Neural cell (in vitro differentiated cells): ENCODE results near the gene GALNT1. TPM values are rescaled to one million over a fixed set of nuclear protein-coding genes. Genes with fewer than 3 reads are reported as not detected.
"Not testable (repeated sequence)": the region's sequence is repeated elsewhere in the genome, so short reads cannot be mapped to it uniquely, and the experiment has no call there.

ENCODE experiments used
- H2AFZ ChIP-seq: fragments of 200-600, 300-800 bp; sonication (generic), shearing (Covaris generic); 2 replicates; pipeline ENCODE4 v1.6.0; 2014; ENCODE audit warnings: low read depth, mild to moderate bottlenecking, antibody characterized with exemption, low read length, moderate library complexity
- H3F3A ChIP-seq: fragments of 200-600 bp; shearing (Covaris generic); 2 replicates; pipeline ENCODE4 v1.6.1; 2016; ENCODE audit warnings: mild to moderate bottlenecking, moderate library complexity, mixed read lengths, antibody characterized with exemption, low read length; ENCODE audit not compliant: insufficient read depth, poor library complexity, severe bottlenecking
- H3K27ac ChIP-seq: fragments of 200-600, 300-800 bp; sonication (generic), shearing (Covaris generic); 2 replicates; pipeline ENCODE4 v1.5.1; 2014; ENCODE audit warnings: mild to moderate bottlenecking, low read length, moderate library complexity
- H3K27me3 ChIP-seq: fragments of 300-800, 200-600 bp; sonication (generic), shearing (Covaris generic); 2 replicates; pipeline ENCODE4 v1.6.0; 2014; ENCODE audit warnings: mild to moderate bottlenecking, low read depth, low read length, moderate library complexity; ENCODE audit not compliant: insufficient read depth
- H3K36me3 ChIP-seq: fragments of 300-800, 200-600 bp; sonication (generic), shearing (Covaris generic); 2 replicates; pipeline ENCODE4 v1.5.1; 2014; ENCODE audit warnings: mild to moderate bottlenecking, antibody characterized with exemption, low read length, moderate library complexity; ENCODE audit not compliant: insufficient read depth
- H3K4me2 ChIP-seq: fragments of 300-800, 200-600 bp; sonication (generic), shearing (Covaris generic); 2 replicates; pipeline ENCODE4 v1.6.0; 2014; ENCODE audit warnings: mild to moderate bottlenecking, low read length
- H3K4me3 ChIP-seq: fragments of 300-800, 200-600 bp; sonication (generic), shearing (Covaris generic); 2 replicates; pipeline ENCODE4 v1.5.1; 2014; ENCODE audit warnings: mild to moderate bottlenecking, low read length, moderate library complexity
- H3K79me2 ChIP-seq: fragments of 200-600 bp; shearing (Covaris generic); replicated peaks from 2 replicates; pipeline ENCODE4 v1.6.0; 2014; ENCODE audit warnings: mild to moderate bottlenecking, low read length, moderate library complexity; ENCODE audit not compliant: insufficient read depth
- H3K9ac ChIP-seq: fragments of 300-800, 200-600 bp; sonication (generic), shearing (Covaris generic); 2 replicates; pipeline ENCODE4 v1.6.1; 2016; ENCODE audit warnings: mild to moderate bottlenecking, low read length, mixed read lengths
- H3K9me2 ChIP-seq: fragments of 200-600 bp; shearing (Covaris generic); 2 replicates; pipeline ENCODE4 v1.6.1; 2016; ENCODE audit warnings: mild to moderate bottlenecking, low read length, mixed read lengths; ENCODE audit not compliant: insufficient read depth
- H3K9me3 ChIP-seq: fragments of 200-600, 300-800 bp; sonication (generic), shearing (Covaris generic); 2 replicates; pipeline ENCODE4 v1.6.1; 2016; ENCODE audit warnings: mild to moderate bottlenecking, mixed run types, low read length, moderate library complexity, mixed read lengths
- H4K20me1 ChIP-seq: fragments of 200-600 bp; shearing (Covaris generic); 2 replicates; pipeline ENCODE4 v1.6.1; 2016; ENCODE audit warnings: mild to moderate bottlenecking, mixed run types; ENCODE audit not compliant: insufficient read depth
- EP300 ChIP-seq: fragments of 450-650 bp; conservative IDR thresholded peaks from 2 replicates; pipeline ENCODE4 v1.6.1; 2014; ENCODE audit warnings: antibody characterized with exemption, mild to moderate bottlenecking, moderate library complexity; ENCODE audit not compliant: poor library complexity, severe bottlenecking
- EZH2 ChIP-seq: fragments of 200-600, 300-800 bp; shearing (Covaris generic), sonication (generic); IDR thresholded peaks from 2 replicates; pipeline ENCODE4 v1.6.1; 2014; ENCODE audit warnings: antibody characterized with exemption, low read length, borderline replicate concordance, mild to moderate bottlenecking; ENCODE audit not compliant: insufficient read depth, poor library complexity, severe bottlenecking
- MXI1 ChIP-seq: fragments of 450-650 bp; conservative IDR thresholded peaks from 2 replicates; pipeline ENCODE4 v1.6.1; 2014; ENCODE audit warnings: antibody characterized with exemption, mild to moderate bottlenecking; ENCODE audit not compliant: poor library complexity, severe bottlenecking
- POLR2AphosphoS5 ChIP-seq: IDR thresholded peaks from 2 replicates; pipeline ENCODE4 v1.6.1; 2012
- RAD21 ChIP-seq: fragments of 450-650 bp; conservative IDR thresholded peaks from 2 replicates; pipeline ENCODE4 v1.6.1; 2014; ENCODE audit warnings: antibody characterized with exemption, mild to moderate bottlenecking, moderate library complexity
- SMC3 ChIP-seq: fragments of 450-650 bp; conservative IDR thresholded peaks from 2 replicates; pipeline ENCODE4 v1.6.1; 2014; ENCODE audit warnings: antibody characterized with exemption, mild to moderate bottlenecking, moderate library complexity; ENCODE audit not compliant: poor library complexity
- TAF1 ChIP-seq: IDR thresholded peaks from 2 replicates; pipeline ENCODE4 v1.6.1; 2012; ENCODE audit warnings: low read depth
- polyA plus RNA-seq: library from polyadenylated mRNA; depleted of rRNA; stranded (reverse); fragments of >200 nt; gene quantifications from 2 replicates; pipeline ENCODE4 v1.2.3, GENCODE V29; 2014
- TF ChIP-seq, protein P1 (sequence below): IDR thresholded peaks from 2 replicates; pipeline ENCODE4 v1.6.1; 2012; ENCODE audit warnings: borderline replicate concordance
- TF ChIP-seq, protein P2 (sequence below): fragments of 450-650 bp; IDR thresholded peaks from 2 replicates; pipeline ENCODE4 v1.5.1; 2014; ENCODE audit warnings: antibody characterized with exemption, mild to moderate bottlenecking, moderate library complexity; ENCODE audit not compliant: poor library complexity, severe bottlenecking

Gene GALNT1
- polyA plus RNA-seq, 1 donor from 2014 or later: 103 TPM

DNA sequence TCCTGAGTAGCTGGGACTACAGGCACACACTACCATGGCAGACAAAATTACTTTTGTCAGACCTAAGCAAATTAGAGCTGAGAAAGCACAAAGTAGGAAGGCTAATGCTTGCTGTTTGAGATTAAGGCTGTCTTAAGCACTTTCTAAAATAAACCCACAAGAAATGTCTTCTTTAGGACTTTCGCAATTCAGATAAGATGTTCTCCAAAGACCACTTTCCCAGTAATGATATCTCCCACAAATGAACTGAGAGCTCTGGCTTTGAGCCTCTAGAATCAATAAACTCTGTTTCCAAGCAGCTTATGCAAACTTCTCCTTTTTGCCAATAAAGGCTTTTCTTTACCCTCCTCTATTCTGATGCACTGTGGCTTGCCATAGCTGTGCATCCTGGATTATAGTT, 32.0 kb upstream of the GALNT1 start:
- H3K9me2 ChIP-seq: no peaks in the 10 kb centered on the region
- no peak overlapping the region for H3K27ac ChIP-seq
- H4K20me1 ChIP-seq: no peaks in the 10 kb centered on the region
- H3K9ac ChIP-seq: no peak overlapping the region
- H3K79me2 ChIP-seq: no peaks in the 10 kb centered on the region
- no peaks in the 10 kb centered on the region for H3F3A ChIP-seq
- TF ChIP-seq, protein P1, sequence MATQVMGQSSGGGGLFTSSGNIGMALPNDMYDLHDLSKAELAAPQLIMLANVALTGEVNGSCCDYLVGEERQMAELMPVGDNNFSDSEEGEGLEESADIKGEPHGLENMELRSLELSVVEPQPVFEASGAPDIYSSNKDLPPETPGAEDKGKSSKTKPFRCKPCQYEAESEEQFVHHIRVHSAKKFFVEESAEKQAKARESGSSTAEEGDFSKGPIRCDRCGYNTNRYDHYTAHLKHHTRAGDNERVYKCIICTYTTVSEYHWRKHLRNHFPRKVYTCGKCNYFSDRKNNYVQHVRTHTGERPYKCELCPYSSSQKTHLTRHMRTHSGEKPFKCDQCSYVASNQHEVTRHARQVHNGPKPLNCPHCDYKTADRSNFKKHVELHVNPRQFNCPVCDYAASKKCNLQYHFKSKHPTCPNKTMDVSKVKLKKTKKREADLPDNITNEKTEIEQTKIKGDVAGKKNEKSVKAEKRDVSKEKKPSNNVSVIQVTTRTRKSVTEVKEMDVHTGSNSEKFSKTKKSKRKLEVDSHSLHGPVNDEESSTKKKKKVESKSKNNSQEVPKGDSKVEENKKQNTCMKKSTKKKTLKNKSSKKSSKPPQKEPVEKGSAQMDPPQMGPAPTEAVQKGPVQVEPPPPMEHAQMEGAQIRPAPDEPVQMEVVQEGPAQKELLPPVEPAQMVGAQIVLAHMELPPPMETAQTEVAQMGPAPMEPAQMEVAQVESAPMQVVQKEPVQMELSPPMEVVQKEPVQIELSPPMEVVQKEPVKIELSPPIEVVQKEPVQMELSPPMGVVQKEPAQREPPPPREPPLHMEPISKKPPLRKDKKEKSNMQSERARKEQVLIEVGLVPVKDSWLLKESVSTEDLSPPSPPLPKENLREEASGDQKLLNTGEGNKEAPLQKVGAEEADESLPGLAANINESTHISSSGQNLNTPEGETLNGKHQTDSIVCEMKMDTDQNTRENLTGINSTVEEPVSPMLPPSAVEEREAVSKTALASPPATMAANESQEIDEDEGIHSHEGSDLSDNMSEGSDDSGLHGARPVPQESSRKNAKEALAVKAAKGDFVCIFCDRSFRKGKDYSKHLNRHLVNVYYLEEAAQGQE: no peak
- TF ChIP-seq EZH2: no peak
- TF ChIP-seq TAF1: no peak
- TF ChIP-seq, protein P2, sequence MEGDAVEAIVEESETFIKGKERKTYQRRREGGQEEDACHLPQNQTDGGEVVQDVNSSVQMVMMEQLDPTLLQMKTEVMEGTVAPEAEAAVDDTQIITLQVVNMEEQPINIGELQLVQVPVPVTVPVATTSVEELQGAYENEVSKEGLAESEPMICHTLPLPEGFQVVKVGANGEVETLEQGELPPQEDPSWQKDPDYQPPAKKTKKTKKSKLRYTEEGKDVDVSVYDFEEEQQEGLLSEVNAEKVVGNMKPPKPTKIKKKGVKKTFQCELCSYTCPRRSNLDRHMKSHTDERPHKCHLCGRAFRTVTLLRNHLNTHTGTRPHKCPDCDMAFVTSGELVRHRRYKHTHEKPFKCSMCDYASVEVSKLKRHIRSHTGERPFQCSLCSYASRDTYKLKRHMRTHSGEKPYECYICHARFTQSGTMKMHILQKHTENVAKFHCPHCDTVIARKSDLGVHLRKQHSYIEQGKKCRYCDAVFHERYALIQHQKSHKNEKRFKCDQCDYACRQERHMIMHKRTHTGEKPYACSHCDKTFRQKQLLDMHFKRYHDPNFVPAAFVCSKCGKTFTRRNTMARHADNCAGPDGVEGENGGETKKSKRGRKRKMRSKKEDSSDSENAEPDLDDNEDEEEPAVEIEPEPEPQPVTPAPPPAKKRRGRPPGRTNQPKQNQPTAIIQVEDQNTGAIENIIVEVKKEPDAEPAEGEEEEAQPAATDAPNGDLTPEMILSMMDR: no peak
- TF ChIP-seq MXI1: no peak
- no peak for TF ChIP-seq RAD21
- TF ChIP-seq EP300: no peak
- TF ChIP-seq POLR2AphosphoS5: no peak
- TF ChIP-seq SMC3: no peak
- H3K27me3 ChIP-seq: no peaks in the 10 kb centered on the region
- H3K36me3 ChIP-seq: no peaks in the 10 kb centered on the region
- no peak overlapping the region for H2AFZ ChIP-seq
- no peaks in the 10 kb centered on the region for H3K9me3 ChIP-seq
- H3K4me2 ChIP-seq: no peak overlapping the region
- no peak overlapping the region for H3K4me3 ChIP-seq

DNA sequence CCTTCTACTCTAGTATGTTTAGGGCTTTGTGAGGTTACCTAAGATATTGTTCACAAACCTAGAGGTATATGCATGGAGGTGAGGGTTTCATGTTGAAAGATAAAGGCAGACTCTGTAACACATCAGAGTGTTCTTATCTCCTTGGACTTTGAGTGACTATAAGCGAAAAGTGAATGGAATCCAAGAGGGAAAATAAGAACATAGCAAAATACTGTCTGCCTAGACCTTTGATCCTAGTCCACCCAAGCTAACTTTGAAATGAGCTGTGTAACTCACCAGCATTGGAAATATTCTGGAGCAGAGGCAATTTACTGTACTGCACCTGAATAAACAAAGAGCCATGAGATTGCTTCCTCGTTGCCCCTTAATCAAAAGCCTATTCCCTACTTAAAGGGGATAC, 28.2 kb upstream of the GALNT1 start:
- H3K9me3 ChIP-seq: no peaks in the 10 kb centered on the region
- no peak overlapping the region for H3K27ac ChIP-seq
- no peaks in the 10 kb centered on the region for H3K79me2 ChIP-seq
- H3K9ac ChIP-seq: no peak overlapping the region
- H3K36me3 ChIP-seq: no peaks in the 10 kb centered on the region
- H3F3A ChIP-seq: no peaks in the 10 kb centered on the region
- H3K27me3 ChIP-seq: no peaks in the 10 kb centered on the region
- H3K9me2 ChIP-seq: no peaks in the 10 kb centered on the region
- H4K20me1 ChIP-seq: no peaks in the 10 kb centered on the region
- H2AFZ ChIP-seq: no peak overlapping the region
- TF ChIP-seq, protein P2: no peak
- no peak for TF ChIP-seq SMC3
- no peak overlapping the region for H3K4me3 ChIP-seq
- H3K4me2 ChIP-seq: no peak overlapping the region

DNA sequence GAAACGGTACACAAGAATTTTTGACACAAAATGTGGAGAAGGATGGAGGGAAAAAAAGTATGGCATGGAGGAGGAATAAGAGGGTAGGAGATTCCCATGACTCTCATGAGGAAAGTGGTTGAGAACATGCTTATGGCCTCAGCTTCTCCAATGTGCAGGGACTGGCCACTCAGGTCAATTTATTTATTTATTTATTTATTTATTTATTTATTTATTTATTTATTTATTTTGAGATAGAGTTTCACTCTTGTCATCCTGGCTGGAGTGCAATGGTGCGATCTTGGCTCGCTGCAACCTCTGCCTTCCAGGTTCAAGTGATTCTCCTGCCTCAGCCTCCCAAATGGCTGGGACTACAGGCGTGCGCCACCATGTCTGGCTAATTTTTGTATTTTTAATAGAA, 26.0 kb upstream of the GALNT1 start:
- not testable (repeated sequence) for H3K36me3 ChIP-seq, H3K9me3 ChIP-seq, H3K9me2 ChIP-seq, H3K4me2 ChIP-seq, H3K79me2 ChIP-seq, H3F3A ChIP-seq, H4K20me1 ChIP-seq, H3K4me3 ChIP-seq, H3K9ac ChIP-seq, H2AFZ ChIP-seq, H3K27ac ChIP-seq, H3K27me3 ChIP-seq
